ENCODE data around the gene VWA2. TPM values are rescaled to one million over a fixed set of nuclear protein-coding genes. Genes with fewer than 3 reads are reported as not detected.
A peak's percentile ranks its signal among the peaks of the same experiment; 100 is the strongest.

The VWA2 gene
- total and polyA plus RNA-seq, 2 of the 4 experiments (the other 2 are of a cell fraction) = not detected

DNA sequence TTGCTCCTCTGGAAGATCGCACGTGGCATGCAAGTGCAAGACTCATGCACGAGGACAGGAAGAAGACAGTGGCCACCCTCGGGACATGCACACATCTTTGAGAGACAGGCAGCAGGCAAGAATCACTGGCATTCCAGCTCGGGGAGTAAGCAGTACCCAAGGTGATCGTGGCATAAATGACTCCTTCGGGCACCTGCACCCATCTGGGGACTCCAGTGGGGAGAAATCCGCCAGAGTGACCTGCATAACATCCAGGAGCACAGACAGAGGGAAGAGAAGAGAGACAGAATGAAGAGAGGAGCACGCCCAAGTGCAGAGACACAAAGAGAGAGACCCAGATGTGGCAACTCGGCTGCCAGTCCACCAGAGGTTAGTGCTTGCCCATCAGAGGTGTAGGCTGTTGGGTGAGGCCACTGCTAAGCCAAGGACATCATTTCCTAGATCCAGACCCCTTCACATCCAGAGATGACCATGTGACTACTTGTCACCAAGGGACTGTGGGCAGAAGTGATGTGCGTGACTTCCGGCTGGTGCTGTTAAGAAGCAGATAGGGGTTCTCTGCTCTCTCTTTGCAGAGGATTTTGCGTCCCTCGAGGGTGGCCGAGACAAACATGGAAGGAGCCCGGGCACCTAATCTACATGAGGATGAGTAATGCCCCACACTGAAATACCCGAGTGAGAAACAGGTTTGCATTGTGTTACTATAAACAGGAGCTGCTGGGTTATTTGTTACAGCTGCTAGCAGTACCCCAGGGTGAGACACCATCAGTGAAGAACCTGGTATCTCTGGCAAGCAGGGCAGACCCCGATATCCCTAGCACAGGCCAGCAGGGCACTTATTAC, 80.6 kb downstream of the VWA2 start (continued):
- TF ChIP-seq CHD1 (IDR thresholded peaks at IDR 0.05; ENCODE audit: low read depth, low read length) = no peak

DNA sequence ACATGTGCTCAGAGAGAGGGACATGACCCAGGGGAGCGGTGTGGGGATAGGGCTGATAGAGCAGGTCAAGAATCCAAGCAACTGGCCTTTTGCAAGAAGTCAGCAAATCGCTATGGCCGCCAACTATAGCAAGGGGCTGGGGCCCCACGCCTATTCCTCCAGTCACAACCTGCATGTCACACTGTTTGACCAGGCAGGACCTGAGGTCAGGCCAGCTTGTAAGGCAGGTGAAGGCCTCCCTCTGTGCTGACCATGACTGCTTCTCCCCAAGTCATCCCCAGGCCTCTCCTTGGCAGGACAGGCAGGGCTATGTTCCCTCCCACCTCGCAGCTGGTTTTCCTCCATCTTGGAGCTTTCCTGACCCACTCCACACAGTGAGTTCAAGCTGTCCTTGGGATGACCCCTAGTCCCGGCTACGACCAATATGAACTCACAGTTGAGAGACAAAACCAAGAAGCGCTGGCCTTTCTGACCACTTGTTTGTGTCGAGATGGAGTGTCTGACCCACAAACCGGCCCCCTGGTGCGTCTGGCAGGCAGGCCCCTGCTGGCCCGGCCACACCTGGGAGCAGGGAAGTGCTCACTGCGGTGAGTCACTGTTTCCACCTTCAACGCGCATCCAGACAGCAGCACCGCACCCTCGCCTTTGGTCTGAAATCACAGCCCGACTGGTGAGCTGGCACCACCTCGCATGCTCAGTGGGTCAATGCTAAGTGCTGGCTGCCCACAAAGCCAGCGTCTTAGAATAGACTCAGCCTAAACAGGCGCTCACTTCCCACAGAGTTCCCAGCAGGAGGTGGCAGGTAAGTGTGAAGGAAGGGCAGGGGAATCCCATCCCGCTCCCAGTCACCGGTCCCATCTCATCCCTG, 81.4 kb downstream of the VWA2 start:
- intact Hi-C loops (cut with micrococcal nuclease) = no loop called here
- no peaks in the 10 kb centered on the region for H3K9me3 ChIP-seq (ENCODE audit: control insufficient read depth, insufficient read depth, low read length)
- H3K4me2 ChIP-seq (ENCODE audit: low read depth, low read length) = no peak overlapping the region
- H3K27ac ChIP-seq (ENCODE audit: insufficient read depth, low read length) = no peak overlapping the region
- no peak overlapping the region for H3K4me3 ChIP-seq (ENCODE audit: insufficient read depth, low read depth, low read length)
- dilution Hi-C loops (cut with HindIII; ENCODE audit: low sequenced_read_pairs, unreplicated experiment) = no loop called here
- H3K56ac ChIP-seq (ENCODE audit: extremely low read depth, insufficient read depth, low read length) = no peak overlapping the region
- no peaks in the 10 kb centered on the region for H3K79me1 ChIP-seq (ENCODE audit: low read depth in 1 of 2, low read length in 2 of 2)
- H2BK5ac ChIP-seq (ENCODE audit: low read depth, low read length, poor library complexity, severe bottlenecking) = no peak overlapping the region
- H2AFZ ChIP-seq (replicated peaks; ENCODE audit: low read length, poor library complexity) = no peak overlapping the region
- peaks cover 7% of the 10 kb centered on the region; the same call in 1 of the 2 replicates for H3K9me1 ChIP-seq (ENCODE audit: insufficient read depth, low read length)
- CTCF ChIA-PET = no interaction called here
- no peak overlapping the region for H2BK20ac ChIP-seq (ENCODE audit: low read depth, low read length)
- no peak overlapping the region for H4K91ac ChIP-seq (ENCODE audit: insufficient read depth, low read depth, low read length)
- H3K27me3 ChIP-seq (ENCODE audit: control insufficient read depth, insufficient read depth, low read length) = peaks cover 20% of the 10 kb centered on the region
- H2AK5ac ChIP-seq (ENCODE audit: low read depth, low read length) = no peak overlapping the region
- in situ Hi-C loops (cut with MboI; ENCODE audit: low sequenced_read_pairs) = no loop called here
- H3K4me1 ChIP-seq (ENCODE audit: control insufficient read depth, insufficient read depth, low read length) = peaks cover 5% of the 10 kb centered on the region
- no peak overlapping the region for H4K5ac ChIP-seq (ENCODE audit: low read depth, low read length)
- no peaks in the 10 kb centered on the region for H4K20me1 ChIP-seq (ENCODE audit: insufficient read depth, low read length)
- H3K9ac ChIP-seq (ENCODE audit: low read depth, low read length) = no peak overlapping the region
- POLR2A ChIA-PET (ENCODE audit: unreplicated experiment) = no interaction called here
- DNase-seq (no peak), ATAC-seq (ENCODE audit: low read depth) (no peak)
- peak overlapping the region; percentile 57 for H2AK9ac ChIP-seq (replicated peaks; ENCODE audit: low read depth, low read length, poor library complexity)
- H3K23ac ChIP-seq (ENCODE audit: low read depth, low read length) = no peak overlapping the region
- no peak overlapping the region for H3K14ac ChIP-seq (replicated peaks; ENCODE audit: low read depth, low read length)
- WGBS, 2 experiments (ENCODE audit: extremely low coverage in 2 of 2, insufficient read length in 1 of 2) = 80% methylated on average over 13 of the region's 23 CpGs; no CpG with 5 or more reads in 1 of the 2 experiments
- no peak overlapping the region for H2BK15ac ChIP-seq (ENCODE audit: low read depth, low read length)
- no TSS peak for BruUV-seq (replicated peaks)
- H3K36me3 ChIP-seq (ENCODE audit: control insufficient read depth, insufficient read depth, low read length) = no peaks in the 10 kb centered on the region
- no peak overlapping the region for H4K8ac ChIP-seq (ENCODE audit: low read depth in 2 of 2, low read length in 2 of 2)
- no peak overlapping the region for H3K4ac ChIP-seq (ENCODE audit: low read depth, low read length)
- no peak overlapping the region for H2BK120ac ChIP-seq (ENCODE audit: low read depth, low read length)
- H3K18ac ChIP-seq (ENCODE audit: low read depth, low read length) = no peak overlapping the region
- TF ChIP-seq CHD1 (IDR thresholded peaks at IDR 0.05; ENCODE audit: low read depth, low read length) = no peak
- TF ChIP-seq RFX5 (IDR thresholded peaks at IDR 0.05; ENCODE audit: low read depth, low read length) = no peak
- TF ChIP-seq NFE2L2 (IDR thresholded peaks at IDR 0.05; ENCODE audit: low read depth, low read length) = no peak
- TF ChIP-seq CEBPB (IDR thresholded peaks at IDR 0.05; ENCODE audit: low read depth, low read length) = no peak
- TF ChIP-seq, protein P1, sequence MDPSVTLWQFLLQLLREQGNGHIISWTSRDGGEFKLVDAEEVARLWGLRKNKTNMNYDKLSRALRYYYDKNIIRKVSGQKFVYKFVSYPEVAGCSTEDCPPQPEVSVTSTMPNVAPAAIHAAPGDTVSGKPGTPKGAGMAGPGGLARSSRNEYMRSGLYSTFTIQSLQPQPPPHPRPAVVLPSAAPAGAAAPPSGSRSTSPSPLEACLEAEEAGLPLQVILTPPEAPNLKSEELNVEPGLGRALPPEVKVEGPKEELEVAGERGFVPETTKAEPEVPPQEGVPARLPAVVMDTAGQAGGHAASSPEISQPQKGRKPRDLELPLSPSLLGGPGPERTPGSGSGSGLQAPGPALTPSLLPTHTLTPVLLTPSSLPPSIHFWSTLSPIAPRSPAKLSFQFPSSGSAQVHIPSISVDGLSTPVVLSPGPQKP (IDR thresholded peaks at IDR 0.05; ENCODE audit: borderline replicate concordance, low read depth, low read length) = no peak
- TF ChIP-seq FOS (IDR thresholded peaks at IDR 0.05; ENCODE audit: low read depth, low read length) = no peak
- TF ChIP-seq MXI1 (IDR thresholded peaks at IDR 0.05; ENCODE audit: borderline replicate concordance, low read depth, low read length) = no peak
- no peak for TF ChIP-seq BHLHE40 (IDR thresholded peaks at IDR 0.05; ENCODE audit: low read depth, low read length)
- TF ChIP-seq, protein P2, sequence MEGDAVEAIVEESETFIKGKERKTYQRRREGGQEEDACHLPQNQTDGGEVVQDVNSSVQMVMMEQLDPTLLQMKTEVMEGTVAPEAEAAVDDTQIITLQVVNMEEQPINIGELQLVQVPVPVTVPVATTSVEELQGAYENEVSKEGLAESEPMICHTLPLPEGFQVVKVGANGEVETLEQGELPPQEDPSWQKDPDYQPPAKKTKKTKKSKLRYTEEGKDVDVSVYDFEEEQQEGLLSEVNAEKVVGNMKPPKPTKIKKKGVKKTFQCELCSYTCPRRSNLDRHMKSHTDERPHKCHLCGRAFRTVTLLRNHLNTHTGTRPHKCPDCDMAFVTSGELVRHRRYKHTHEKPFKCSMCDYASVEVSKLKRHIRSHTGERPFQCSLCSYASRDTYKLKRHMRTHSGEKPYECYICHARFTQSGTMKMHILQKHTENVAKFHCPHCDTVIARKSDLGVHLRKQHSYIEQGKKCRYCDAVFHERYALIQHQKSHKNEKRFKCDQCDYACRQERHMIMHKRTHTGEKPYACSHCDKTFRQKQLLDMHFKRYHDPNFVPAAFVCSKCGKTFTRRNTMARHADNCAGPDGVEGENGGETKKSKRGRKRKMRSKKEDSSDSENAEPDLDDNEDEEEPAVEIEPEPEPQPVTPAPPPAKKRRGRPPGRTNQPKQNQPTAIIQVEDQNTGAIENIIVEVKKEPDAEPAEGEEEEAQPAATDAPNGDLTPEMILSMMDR (conservative IDR thresholded peaks at IDR 0.05; ENCODE audit: low read depth, low read length) = no peak
- TF ChIP-seq RCOR1 (IDR thresholded peaks at IDR 0.05; ENCODE audit: insufficient replicate concordance, low read length) = no peak
- no peak for TF ChIP-seq SMC3 (IDR thresholded peaks at IDR 0.05; ENCODE audit: low read depth, low read length)
